GM21528 (cell line): ENCODE results near the gene TIPRL.
"Not testable (repeated sequence)": the region's sequence is repeated elsewhere in the genome, so short reads cannot be mapped to it uniquely, and the experiment has no call there.

Experiments
- ATAC-seq: cut with Tn5 transposase; IDR thresholded peaks from one replicate; pipeline ENCODE4 v1.9.1; 2021; ENCODE audit warnings: mild to moderate bottlenecking, moderate library complexity; ENCODE audit not compliant: unreplicated experiment, low FRiP score

TIPRL gene

DNA sequence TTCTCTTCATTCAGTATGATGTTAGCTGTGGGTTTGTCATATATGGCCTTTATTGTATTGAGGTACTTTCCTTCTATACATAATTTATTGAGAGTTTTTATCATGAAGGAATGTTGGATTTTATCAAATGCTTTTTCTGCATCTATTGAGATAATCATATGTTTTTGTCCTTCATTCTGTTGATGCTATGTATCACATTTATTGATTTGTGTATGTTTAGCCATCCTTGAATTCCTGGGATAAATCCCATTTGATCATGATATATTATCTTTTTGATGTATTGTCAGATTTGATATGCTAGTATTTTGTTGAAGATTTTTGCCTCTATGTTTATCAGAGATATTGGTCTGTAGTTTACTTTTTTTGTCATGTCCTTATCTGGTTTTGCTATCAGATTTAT is 21.1 kb upstream of the TIPRL start:
- ATAC-seq: no peak

- ATAC-seq: no peak
Observed at GRCh38 chr1:168159251-168159650, 19.5 kb upstream of the TIPRL start.

DNA sequence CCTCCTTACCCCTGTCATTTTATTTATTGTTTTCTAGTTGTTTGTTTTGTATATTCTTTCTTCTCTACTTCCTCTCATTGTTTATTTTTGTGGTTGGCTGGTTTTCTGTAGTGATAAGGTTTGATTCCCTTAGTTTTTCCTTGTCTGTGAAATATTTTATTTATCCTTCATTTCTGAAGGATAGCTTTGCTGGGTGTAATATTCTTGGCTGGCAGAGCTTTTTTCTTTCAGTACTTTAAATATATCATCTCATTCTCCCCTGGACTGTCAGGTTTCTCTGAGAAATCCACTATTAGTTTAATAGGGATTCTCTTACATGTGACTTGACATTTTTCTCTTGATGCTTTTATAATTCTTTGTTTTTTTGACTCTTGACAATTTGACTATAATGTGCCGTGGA is 18.8 kb upstream of the TIPRL start:
- no peak for ATAC-seq

DNA sequence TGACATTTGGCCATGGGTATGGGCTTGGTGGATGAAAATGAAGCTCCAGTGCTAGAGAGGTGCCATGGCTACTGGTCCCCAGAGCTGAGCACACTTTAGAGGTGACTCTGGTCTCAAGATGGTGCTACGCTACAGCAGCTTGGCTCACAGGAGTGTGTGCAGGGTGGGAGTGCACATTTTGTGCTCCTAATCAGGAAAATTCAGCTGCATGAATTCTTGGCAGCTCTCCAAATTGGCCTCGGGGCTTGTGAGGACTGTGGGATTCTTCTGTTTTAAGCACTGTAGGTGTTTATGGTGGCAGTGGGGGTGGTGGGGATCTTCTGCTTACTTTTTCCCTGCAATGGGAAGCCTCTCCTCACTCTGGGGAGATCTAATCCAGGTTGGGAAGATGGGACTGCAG is 17.3 kb upstream of the TIPRL start:
- ATAC-seq: no peak

DNA sequence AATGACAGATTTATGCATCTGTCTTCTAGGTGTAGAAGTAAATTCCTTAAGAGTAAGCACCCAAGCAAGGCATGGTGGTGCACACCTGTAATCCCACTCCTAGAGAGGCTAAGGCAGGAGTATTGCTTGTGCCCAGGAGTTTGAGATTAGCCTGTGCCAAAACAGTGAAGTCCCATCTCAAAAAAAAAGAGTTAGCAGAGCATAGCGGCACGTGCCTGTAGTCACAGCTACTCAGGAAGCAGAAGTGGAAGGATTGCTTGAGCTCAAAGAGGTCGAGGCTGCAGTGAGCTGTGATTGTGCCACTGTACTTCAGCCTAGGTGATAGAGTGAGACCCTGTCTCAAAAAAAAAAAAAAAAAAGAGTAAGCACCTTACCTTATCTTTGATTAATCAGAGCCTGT is 15.1 kb upstream of the TIPRL start:
- no peak for ATAC-seq

- no peak for ATAC-seq
Observed at GRCh38 chr1:168164771-168165170, 14.0 kb upstream of the TIPRL start.

- no peak for ATAC-seq
Observed at GRCh38 chr1:168167806-168168205, 11.0 kb upstream of the TIPRL start.

DNA sequence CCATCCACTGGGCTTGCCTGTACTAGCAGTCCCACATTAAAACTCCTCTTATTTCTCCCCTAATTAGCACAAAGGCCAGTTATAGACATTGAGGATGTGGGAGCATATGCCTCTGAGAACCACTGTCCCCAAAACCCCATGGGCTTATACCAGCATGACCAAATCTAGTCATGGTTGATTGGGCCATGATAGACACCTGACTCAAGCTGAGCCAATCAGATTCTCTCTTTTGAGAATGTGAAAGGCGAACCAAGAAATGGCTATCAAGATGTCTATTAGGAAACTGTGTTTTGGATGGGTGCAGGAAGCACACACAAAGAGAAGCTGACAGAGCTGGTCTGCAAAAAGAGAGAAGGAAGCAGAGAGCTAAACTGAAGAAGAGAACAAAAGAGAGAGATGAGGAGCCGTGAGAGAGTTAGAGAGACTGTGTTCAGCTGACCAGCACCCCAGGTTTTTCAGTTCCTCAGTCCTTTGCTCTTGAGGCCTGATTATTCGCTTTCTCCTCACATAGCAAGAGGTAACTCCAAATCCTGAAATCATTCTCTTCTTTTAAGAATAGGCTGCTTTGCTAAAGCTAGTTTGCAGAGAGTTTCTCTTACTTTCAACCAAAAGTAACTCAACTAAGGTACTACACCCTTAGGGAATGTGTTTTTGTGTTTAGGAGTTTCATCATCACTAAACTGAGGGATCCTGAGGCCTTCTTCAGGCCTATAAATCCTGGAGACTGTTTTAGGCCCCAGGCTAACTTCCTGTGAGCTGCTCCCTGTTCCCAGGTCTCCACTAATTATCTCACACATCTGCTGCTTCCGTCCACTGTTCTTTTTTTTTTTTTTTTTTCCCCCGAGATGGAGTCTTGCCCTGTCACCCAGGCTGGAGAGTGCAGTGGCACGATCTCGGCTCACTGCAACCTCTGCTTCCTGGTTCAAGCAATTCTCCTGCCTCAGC is 7.9 kb upstream of the TIPRL start:
- ATAC-seq: no peak

DNA sequence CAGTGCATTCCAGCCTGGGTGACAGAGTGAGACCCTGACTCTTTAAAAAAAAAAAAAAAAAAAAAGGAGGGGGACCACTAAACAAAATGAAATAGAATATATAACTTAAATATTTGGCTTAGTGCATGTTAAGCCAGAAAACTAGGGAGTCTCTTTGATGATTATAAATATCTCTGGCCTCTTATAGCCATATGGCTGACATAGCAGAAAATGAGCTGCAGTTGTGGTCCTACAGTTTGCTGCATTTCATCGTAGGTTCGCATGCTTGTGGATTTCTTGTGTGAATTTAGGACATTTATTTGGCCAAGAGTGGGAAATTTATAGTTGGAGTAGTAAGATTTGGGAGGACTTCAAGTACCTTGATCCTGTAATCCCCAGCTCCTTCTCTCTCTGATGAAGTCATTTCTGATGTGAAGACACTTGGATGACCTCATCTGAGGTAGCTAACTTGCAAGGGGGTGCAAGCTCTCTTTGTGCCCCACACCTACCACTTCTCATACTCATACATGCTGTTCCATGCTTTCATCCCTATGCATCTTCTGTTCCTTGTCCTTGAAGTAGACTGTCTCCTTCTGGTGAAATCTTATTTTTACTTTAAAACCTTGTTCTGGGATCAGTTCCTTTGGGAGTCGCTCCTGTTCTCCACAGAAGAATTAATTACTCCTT is 6.4 kb upstream of the TIPRL start:
- ATAC-seq: no peak

DNA sequence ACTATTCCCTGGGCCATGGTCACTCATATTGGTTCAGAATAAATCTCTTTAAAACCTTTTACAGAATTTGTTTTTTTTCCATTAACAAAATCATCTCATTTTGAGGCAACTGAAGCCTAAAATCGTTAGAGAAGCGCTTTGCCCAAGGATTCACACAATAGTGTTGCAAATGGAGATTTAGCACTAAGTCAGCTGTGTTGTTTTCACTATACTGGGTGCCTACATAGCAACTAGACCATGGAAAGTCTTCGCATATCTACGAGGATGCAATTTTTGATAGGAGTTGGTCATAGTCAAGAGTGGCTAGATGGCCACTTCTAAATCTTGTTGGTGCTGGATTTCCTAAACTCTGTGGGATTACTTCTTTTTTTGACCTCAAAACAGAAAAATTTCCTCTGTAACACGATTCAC is 530 bp upstream of the TIPRL start:
- no peak for ATAC-seq

DNA sequence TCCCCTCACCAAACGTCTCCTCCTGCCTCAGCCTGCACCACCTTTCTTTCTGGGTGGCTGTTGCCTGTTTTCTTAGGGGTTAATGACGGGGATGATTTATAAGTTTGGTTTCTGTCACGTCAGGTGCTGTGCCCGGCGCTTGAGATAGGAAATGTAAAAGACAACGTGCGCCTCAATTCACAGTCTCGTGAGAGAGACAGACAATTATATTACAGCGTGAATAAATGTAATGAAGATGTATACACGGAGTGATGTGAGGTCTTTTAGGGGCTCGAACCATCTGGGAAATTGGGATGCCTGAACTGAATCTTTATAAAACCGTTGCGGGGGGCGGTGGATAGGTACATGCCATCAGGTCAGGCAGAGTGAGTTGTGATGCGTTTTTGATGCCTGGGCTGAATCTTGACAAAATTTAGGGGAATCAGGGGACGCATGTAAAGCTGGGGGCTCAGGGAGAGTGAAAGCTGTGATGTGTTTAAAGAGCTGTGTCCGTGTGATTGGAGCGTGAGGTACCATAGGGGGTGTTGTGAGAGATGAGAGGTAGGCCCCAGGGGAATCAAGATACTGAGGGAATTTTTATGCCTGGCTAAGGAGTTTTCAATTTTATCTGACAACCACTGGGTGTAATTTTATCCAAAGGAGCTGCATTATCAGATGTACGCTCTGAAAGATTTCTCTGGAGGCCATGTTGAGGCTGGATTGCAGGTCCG is 831 bp downstream of the TIPRL start:
- ATAC-seq: no peak

GRCh38 chr1:168180148-168180524 is 1.4 kb downstream of the TIPRL start:
- ATAC-seq: no peak

- ATAC-seq: not testable (repeated sequence)
Observed at GRCh38 chr1:168181063-168181720, 2.4 kb downstream of the TIPRL start.

DNA sequence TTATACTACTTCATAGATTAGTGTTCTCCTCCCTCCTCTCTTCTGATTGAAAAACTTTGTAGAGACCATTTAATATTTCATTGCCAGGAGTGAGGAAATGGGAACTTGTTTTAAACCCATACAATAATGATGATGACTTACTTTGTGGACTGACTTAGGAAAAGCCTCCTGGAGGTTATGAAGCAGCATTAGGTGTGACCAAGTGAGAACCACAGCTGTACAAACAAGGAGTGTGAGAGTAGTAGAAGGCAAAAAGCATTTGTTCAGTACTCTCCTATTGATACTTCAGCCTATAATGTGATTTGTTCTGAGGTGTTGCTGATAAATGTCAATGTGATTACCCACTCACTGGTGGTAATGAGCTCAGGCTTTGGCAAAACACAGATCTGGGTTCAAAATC is 8.4 kb downstream of the TIPRL start:
- no peak for ATAC-seq

DNA sequence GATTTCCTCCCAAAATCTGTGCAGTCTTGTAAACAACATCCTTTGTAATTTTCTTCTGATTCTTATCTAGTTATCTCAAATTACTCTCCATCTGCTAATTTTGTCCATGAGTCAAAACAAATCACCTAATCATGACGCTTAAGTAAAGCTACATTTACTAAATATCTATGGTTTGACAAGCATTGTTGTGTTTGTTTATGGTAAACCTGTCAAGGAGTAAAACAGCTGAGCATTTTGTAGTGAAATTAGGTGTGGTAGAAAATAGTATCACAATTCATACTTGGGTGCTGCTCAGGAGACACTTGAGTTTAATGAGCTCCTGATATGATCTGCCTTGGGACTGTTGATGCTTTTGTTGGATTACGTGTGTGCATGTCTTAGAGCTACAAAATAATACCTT is 11.6 kb downstream of the TIPRL start:
- no peak for ATAC-seq

GRCh38 chr1:168195199-168196135 is 16.7 kb downstream of the TIPRL start:
- no peak for ATAC-seq

DNA sequence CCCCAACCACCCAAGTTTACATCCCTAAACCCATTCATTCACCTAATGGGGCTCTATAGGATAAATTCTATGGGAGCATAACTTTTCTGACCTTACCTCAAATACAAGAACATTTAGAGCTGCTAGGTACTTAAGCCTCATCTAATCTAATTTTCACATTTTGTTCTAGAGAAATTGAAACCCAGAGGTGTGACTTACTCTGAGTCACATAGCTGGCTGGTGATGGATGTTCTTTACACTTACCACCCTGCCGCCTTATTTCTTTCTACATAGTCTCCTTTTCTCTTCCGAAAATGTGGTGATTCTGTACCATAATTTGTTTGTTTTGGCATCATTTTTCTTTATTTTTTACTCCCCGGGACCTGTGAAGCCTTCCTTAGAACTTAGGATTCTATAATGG is 20.3 kb downstream of the TIPRL start:
- ATAC-seq: no peak

DNA sequence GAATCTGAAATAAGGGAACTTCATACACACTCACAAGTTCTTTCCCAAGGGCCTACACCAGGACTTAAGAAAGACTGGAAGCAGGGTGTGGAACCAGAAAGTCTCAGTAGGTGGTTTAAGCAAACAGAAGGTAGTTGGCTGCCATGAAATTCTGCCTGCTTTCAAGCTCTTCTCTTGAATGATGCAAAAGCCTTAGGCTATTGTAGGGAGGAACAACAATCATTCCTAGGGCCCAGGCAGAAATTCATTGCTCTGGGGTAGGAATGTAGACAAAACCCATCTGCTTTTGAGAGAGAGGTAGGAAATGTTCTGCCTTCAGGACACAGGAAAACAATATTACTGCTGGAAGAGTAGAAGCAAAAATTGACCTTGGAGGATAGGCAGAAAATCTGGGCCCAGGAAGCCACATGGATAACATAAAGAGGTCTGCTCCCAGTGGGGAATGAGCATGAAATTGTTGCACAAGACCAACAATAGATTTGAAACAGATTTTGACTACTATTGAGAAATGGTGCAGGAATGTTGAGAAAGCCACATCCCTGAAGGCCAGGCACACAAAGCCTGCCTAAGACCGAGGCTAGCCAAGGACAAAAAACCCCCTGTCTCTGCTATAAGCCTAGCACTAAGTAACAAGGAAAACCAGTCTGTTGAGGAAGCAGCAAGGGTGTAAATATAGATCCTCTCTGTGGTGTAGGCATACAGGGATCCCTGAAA is 24.3 kb downstream of the TIPRL start:
- no peak for ATAC-seq

DNA sequence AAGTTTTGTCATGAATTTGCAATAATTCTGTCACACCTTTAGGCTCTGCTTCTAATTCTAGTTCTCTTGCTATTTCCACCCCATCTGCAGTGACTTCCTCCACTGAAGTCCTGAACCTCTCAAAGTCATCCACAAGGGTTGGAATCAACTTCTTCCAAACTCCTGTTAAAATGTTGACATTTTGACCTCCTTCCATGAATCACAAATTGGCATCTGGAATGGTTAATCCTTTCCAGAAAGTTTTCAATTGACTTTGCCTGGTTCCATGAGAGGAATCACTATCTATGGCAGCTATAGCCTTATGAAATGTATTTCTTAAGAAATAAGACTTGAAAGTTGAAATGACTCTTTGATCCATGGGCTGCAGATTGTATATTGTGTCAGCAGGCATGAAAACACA is 27.3 kb downstream of the TIPRL start:
- ATAC-seq: no peak
